Measurements from ENCODE around the gene B4GALT2. TPM values are rescaled to one million over a fixed set of nuclear protein-coding genes. Genes with fewer than 3 reads are reported as not detected.

Gene B4GALT2, protein sequence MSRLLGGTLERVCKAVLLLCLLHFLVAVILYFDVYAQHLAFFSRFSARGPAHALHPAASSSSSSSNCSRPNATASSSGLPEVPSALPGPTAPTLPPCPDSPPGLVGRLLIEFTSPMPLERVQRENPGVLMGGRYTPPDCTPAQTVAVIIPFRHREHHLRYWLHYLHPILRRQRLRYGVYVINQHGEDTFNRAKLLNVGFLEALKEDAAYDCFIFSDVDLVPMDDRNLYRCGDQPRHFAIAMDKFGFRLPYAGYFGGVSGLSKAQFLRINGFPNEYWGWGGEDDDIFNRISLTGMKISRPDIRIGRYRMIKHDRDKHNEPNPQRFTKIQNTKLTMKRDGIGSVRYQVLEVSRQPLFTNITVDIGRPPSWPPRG
- total RNA-seq = 45.2 and 46.1 TPM in 2 replicates

DNA sequence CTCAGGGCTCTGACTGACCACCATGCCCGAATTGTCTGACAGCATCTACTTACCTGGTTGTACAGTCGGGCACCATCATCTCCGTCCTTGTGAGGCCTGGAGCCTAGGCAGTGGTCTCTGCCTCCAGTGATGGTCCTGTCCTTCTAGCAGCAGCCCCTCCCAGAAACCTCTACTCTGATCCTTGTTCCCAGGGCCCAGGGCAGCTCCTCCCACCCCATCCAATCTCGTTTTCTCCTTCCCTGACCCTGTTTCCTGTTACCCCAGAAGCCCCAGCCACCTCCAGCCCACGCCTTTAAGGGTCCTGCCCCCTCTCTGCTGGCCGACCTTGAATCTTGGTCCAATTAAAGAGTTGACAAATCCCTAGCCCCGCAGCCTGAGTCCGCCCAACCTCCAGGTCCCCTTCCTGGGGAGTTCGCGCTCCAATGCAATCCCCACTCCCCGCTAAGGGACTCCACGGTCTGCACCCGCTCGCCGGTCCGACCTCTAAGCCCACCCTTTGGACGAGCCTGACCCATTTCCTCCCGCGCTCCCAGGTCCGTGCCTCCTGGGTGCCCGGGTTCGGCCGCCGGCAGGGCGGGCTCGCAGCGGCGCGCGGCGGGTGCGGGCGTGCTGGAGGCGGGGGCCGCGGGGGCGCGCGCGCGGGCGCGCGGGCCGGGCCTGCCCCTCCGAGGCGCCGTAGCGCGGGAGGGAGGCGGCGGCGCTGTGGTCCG is at the start of gene B4GALT2:
Gene B4GALT2, plus strand, starts transcription at position 660 of the 710 bp plus-strand sequence. CDS start 1,951 bp downstream, outside the sequence.

DNA sequence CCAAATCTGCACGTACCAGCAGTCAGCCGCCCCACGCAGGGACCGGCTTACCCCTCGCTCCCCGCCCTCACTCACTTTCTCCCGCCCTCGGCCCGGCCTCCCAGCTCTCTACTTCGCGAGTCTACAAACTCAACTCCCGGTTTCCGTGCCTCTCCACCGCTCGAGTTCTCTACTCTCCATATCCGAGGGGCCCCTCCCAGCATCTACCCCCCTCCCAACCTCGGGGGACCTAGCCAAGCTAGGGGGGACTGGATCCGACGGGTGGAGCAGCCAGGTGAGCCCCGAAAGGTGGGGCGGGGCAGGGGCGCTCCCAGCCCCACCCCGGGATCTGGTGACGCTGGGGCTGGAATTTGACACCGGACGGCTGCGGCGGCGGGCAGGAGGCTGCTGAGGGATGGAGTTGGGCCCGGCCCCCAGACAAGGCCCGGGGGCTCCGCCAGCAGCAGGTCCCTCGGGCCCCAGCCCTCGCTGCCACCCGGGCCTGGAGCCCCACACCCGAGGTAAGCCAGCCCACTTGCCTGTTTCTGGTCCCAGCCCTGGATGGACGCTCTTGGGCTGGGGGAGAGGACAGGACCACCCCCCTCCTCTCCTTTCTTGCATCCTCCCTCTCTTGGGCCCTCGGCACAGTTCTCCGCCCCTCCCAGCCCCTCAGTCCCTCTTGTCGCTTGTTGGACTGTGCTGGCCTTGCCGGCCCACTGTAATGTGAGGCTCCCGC is 45.5 kb upstream of the B4GALT2 start, which contains the start of gene ARTN:
Gene ARTN, plus strand, starts transcription at position 416 of the 715 bp plus-strand sequence. CDS start 1,856 bp downstream, outside the sequence.

DNA sequence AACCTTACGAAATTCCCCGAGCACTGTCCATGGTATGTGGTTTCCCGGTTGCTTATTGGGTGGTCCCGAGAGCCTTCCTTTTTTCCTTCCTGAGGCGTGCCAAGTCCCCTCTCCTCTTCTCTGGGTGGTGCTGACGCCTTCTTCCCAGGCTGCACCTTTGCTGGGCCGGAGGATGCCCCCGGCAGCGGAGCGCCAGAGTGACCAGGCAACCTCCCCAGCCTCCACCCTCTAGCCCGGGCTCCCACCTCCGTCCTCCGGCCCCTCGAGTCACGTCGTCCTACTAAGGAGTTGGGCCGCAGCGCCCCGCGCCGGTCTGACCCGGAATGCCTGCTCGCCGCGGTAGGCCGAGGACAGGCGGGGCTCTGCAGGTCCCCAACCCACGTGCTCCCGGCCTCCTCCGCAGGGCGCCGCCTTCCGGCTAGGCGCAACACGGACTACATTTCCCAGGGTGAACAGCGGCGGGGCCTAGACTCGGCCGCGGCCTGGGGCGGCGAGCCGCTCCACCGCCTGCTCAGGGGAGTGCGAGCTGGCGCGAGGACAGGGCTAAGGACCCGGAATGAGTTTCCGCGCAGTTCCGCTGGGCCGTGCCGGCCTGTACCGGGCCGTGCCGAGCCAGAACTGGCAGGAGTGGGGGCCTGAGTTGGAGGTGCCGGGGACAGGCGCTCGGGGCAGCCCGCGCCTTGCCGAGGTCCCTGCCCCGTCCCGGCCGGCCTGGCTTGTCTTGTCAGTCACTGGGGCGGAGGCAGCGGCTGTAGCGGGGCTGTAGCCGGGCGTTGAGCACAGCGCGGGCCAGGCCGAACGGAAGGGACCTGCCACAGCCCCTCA is 32.6 kb upstream of the B4GALT2 start, which contains the start of gene IPO13:
Gene IPO13, plus strand, starts transcription at position 715 of the 825 bp plus-strand sequence. CDS start 651 bp downstream, outside the sequence.

DNA sequence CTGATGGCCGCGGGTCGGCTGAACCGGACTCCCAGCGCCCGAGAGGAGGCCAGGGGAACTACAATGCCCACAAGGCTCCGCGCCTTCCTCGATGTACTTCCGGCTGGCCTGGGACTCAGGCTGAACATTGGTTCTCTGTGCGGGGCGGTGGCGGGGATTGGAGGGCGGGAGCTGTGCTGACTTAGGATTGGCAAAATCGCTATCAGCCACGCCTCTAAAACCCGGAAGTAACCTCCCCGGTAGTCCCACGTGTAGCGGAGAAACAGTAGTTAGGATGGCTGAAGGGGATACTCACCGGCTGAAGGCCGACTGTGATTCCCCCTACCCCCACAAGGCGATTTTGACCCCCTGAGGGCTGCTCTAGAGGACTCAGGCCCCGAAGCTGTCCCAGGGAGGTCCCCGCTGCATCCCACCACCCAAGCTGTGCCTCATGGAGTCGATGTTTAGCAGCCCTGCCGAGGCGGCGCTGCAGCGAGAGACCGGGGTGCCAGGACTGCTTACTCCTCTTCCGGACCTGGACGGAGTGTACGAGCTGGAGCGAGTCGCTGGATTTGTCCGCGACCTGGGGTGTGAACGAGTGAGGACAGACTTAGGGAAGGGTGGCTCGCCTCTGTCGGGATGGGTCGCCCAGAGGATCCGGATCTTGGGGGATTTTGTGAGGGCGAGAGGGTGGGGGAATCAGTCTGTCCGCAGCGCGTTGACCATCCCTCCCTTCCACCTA is 9.1 kb upstream of the B4GALT2 start, which contains the start of gene DPH2:
Gene DPH2, plus strand, starts transcription at position 265 of the 721 bp plus-strand sequence. Its CDS starts 166 bp downstream, at position 431.

DNA sequence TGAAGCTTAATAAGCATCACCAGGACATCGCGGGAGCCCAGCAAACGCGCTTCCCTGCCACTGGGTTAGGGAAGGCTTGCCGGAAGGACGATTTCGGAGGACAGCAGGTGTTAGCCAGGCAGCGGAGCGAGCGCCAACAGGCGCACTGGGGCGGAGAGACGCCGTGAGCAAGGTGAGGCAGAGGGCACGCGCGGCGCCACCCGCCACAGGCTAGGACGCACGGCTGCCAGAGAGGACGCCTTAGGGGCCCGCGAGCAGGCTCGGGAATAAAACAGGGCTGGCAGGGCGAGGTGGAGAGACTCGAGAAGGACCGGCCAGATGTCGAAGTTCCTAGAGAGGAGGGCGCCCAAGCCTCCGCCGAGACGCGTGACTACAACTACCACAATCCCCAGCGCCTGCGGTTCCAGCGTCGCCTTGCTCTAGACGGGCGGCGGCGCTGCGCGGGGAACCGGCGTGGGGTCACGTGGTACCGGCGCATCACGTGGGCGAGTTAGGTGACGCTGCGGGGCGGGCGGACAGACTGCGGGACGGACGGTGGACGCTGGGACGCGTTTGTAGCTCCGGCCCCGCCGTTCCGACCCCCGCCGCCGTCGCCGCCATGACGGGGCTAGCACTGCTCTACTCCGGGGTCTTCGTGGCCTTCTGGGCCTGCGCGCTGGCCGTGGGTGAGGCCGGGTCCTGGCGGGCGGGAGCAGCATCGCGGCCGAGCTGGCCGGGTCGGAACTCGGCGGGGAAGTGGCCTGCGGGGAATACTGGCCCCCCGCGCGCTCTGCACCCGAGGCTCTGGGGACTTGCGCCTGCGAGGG is 4.4 kb upstream of the B4GALT2 start, which contains the start of gene ATP6V0B:
Gene ATP6V0B, plus strand, starts transcription at position 518 of the 806 bp plus-strand sequence. Its CDS starts 81 bp downstream, at position 599.

DNA sequence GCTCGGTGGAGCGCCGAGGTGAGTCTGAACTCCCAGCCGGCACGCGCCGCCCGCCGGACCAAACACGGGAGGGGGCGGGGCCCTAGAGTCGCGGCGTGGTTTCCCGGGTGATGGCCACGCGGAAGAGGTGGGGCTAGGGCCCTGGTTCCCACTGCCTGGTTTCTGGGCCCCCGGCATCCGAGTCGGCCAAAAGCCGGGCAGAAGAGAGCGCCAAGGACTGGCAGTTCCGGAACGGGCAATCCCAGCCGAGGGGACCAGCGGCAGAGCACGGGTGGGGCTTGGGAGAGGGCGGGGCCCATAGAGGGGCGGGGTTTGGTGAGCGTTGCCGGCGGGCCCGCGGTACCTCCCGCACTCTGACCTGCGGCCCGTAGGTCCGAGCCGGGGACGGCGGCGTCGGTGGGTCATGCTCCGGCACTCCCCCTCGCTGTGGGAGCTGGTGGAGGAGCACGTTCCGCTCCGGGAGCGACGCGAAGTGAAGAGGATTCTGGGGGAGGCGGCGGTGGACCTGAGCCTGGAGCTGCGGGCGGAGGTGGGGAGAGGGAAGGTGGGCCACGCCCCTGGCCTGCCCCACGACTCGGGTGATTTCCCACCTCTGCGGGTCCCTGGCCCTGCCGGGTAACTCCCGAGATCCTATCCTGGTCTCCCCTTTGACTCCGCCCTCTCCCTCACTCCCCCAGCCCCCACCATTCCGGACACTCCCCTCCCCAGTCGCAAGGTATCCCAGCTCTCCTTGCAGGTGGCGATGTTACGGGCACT is 12.6 kb downstream of the B4GALT2 start, which contains the start of gene CCDC24:
Gene CCDC24, plus strand, starts transcription at position 124 of the 756 bp plus-strand sequence. Its CDS starts 280 bp downstream, at position 404.

DNA sequence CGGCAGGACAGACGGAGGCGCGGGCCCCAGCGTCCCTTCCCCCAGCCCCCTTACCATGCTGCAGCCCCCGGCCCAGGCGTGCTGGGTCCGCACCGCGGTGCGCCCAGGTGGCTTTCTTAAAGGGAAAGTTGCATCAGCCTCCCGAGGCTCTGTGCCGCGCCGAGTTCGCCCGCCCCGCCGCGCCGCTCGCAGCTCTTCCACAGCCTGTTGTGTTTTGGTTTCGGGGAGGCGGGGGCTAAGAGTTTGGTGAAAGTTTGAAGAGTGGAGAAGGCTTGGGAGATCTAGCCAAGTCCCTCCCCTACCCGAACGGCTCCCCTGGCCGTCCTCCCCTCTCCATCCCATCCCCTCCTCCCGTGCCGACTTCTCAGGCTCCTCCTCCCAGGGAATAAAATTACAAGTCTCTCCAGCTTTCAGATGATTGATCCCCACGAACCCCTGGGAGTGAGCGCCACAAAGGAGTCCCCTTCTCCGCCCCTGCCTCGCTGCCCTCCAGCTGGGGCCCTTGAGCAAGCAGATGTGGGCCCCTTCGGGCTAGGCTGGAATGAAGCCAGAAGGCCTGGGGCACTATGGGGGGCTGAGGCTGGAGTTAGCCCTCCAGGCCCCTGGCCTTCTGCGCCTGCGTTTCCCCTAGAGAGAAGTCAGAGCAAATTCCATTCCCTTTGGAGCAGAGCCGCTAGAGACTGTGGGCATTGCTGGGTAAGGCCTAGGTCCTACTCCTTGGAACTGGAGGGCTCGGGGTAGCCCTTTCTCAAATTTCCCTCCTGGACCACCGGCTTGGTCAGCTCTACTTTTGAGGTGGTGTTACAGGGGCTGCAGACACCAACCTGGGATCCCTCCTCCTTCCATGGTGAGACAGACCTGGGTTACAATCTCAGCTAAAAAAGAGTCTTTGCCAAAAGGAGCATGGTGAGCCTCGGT is 52.5 kb downstream of the B4GALT2 start, which contains the start of gene SLC6A9:
Gene SLC6A9, minus strand, starts transcription at position 211 of the 918 bp plus-strand sequence. CDS start 7,185 bp downstream, outside the sequence.

Other genes with a start within 250 kb of the B4GALT2 start
- gene ARTN, start 45.4 kb upstream of the B4GALT2 start, total RNA-seq = under 0.01 TPM in 1 of 2 replicates, not detected in the other
- 10.2 and 13.7 TPM in 2 replicates for gene IPO13, start 32.3 kb upstream of the B4GALT2 start, total RNA-seq
- gene DPH2, start 9.2 kb upstream of the B4GALT2 start, total RNA-seq = 7.9 and 10.4 TPM in 2 replicates
- gene ATP6V0B, start 4.2 kb upstream of the B4GALT2 start, total RNA-seq = 47.9 and 63.2 TPM in 2 replicates
- 3.1 and 4.4 TPM in 2 replicates for gene CCDC24, start 12.4 kb downstream of the B4GALT2 start, total RNA-seq
- 2.4 and 6.4 TPM in 2 replicates for gene SLC6A9, start 52.3 kb downstream of the B4GALT2 start, total RNA-seq
- 0.16 TPM in 1 of 2 replicates, not detected in the other for gene KLF17, start 139.6 kb downstream of the B4GALT2 start, total RNA-seq
- gene KLF18, start 162.4 kb downstream of the B4GALT2 start, total RNA-seq = not detected in 2 replicates
- 24.1 and 25.8 TPM in 2 replicates for gene DMAP1, start 234.3 kb downstream of the B4GALT2 start, total RNA-seq

Measured in bronchial smooth muscle cell (primary cell).